RWPE2 (cell line): ENCODE results near the gene GRAMD2B.
"Not testable (repeated sequence)": the region's sequence is repeated elsewhere in the genome, so short reads cannot be mapped to it uniquely, and the experiment has no call there.

ENCODE experiments used
- ATAC-seq: fragments of 200-7000 bp; cut with Tn5 transposase; 3 replicates; pipeline ENCODE4 v1.9.1; 2021; ENCODE audit warnings: low read depth
- DNase-seq: peaks from one replicate; pipeline ENCODE4 v3.0.0-alpha.2; 2020; ENCODE audit warnings: low spot score
- H3K27ac ChIP-seq: fragments of 450-650 bp; 2 replicates; pipeline ENCODE4 v1.5.1; 2017; ENCODE audit warnings: mild to moderate bottlenecking; ENCODE audit not compliant: poor library complexity, severe bottlenecking
- H3K27me3 ChIP-seq: fragments of 250-450 bp; sonication (Bioruptor Pico); 2 replicates; pipeline ENCODE4 v1.5.1; 2021; ENCODE audit warnings: mild to moderate bottlenecking, moderate library complexity; ENCODE audit not compliant: insufficient read depth, poor library complexity, severe bottlenecking
- H3K36me3 ChIP-seq: fragments of 250-450 bp; sonication (Bioruptor Pico); 2 replicates; pipeline ENCODE4 v1.5.1; 2020; ENCODE audit warnings: low read depth, mild to moderate bottlenecking, moderate library complexity
- H3K4me1 ChIP-seq: fragments of 250-450 bp; sonication (Bioruptor Pico); 2 replicates; pipeline ENCODE4 v1.5.1; 2021; ENCODE audit warnings: mild to moderate bottlenecking, moderate library complexity; ENCODE audit not compliant: insufficient read depth, poor library complexity, severe bottlenecking
- H3K4me3 ChIP-seq: fragments of 250-450 bp; sonication (Bioruptor Pico); 2 replicates; pipeline ENCODE4 v1.5.1; 2021; ENCODE audit warnings: mild to moderate bottlenecking, moderate library complexity; ENCODE audit not compliant: severe bottlenecking
- H3K9me3 ChIP-seq: fragments of 250-450 bp; sonication (Bioruptor Pico); 2 replicates; pipeline ENCODE4 v1.5.1; 2021; ENCODE audit warnings: mild to moderate bottlenecking, moderate library complexity; ENCODE audit not compliant: severe bottlenecking
- TF ChIP-seq, protein P1 (sequence below): fragments of 450-650 bp; IDR thresholded peaks from one replicate; pipeline ENCODE4 v1.5.1; 2017; ENCODE audit warnings: mild to moderate bottlenecking, moderate library complexity; ENCODE audit not compliant: poor library complexity, severe bottlenecking

Gene GRAMD2B

DNA sequence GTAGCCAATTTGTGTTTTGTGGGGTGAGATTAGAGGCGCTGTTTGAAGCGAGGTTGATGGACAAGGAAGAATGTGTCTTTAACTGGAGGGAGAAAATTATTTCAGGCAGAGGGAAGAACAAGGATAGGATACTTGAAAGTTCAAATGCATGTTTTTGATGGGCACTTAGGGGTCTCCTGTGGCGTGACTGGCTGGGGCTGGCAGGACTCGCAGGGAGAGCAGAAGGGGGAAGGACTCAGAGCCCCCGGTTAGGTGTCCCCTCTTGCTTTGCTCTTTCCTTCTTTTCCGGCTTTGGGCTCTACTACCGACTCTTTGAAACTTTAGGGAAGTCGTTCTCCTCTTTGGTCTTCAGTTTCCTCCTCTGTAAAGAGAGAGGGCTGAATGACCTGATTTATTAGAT, 12.1 kb downstream of the GRAMD2B start:
- Histone ChIP-seq H3K4me3 (no peak overlapping the region), H3K36me3 (peaks cover 36% of the 10 kb centered on the region), H3K27ac (no peak overlapping the region), H3K27me3 (no peaks in the 10 kb centered on the region), H3K9me3 (no peaks in the 10 kb centered on the region), H3K4me1 (peaks cover 9% of the 10 kb centered on the region)
- ATAC-seq (no peak), DNase-seq (no peak)
- TF ChIP-seq, protein P1, sequence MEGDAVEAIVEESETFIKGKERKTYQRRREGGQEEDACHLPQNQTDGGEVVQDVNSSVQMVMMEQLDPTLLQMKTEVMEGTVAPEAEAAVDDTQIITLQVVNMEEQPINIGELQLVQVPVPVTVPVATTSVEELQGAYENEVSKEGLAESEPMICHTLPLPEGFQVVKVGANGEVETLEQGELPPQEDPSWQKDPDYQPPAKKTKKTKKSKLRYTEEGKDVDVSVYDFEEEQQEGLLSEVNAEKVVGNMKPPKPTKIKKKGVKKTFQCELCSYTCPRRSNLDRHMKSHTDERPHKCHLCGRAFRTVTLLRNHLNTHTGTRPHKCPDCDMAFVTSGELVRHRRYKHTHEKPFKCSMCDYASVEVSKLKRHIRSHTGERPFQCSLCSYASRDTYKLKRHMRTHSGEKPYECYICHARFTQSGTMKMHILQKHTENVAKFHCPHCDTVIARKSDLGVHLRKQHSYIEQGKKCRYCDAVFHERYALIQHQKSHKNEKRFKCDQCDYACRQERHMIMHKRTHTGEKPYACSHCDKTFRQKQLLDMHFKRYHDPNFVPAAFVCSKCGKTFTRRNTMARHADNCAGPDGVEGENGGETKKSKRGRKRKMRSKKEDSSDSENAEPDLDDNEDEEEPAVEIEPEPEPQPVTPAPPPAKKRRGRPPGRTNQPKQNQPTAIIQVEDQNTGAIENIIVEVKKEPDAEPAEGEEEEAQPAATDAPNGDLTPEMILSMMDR = no peak

DNA sequence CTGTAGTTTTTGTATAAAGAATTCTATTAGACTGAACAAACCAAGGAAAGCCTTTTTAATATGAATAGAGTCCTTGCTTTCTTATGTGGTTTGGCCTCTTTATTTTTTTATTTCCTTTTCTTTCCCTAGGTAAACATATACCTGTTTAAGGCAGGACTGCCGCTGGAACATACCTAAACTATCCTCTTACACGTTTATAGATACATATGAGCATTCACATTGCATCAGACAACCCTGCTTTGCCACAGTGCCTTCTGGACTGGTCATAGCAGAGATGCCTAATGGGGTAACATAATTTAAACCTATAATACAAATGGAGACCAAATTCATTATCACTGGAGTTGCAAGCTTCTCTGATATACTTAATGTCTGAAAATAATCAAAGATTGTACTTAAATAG, 12.5 kb downstream of the GRAMD2B start:
- H3K4me1 ChIP-seq = peaks cover 9% of the 10 kb centered on the region
- no peaks in the 10 kb centered on the region for H3K27me3 ChIP-seq
- ATAC-seq (no peak; the same call in 2 of the 3 replicates), DNase-seq (no peak)
- no peaks in the 10 kb centered on the region for H3K9me3 ChIP-seq
- TF ChIP-seq, protein P1 = no peak
- no peak overlapping the region for H3K4me3 ChIP-seq
- H3K36me3 ChIP-seq = peaks cover 32% of the 10 kb centered on the region
- no peak overlapping the region for H3K27ac ChIP-seq

DNA sequence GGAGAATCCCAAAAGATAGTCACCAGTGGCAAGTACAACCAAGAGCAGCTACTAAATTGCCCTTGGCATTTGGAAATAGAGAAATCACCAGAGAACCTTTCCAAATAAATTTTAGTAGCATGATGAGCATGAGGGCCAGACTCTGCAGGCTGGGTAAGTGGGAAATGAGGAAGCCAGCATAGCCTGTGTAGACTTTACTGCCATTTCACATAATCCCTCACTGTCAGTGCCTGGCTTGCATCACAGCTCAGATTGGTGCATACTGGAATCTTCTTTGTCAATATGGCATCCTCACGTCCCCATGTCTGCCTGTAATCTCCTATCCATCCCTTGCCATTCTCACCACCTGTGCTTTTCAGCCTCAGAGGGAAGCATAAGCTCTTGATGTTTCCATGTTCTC, 14.5 kb downstream of the GRAMD2B start:
- no peak overlapping the region for H3K4me3 ChIP-seq

DNA sequence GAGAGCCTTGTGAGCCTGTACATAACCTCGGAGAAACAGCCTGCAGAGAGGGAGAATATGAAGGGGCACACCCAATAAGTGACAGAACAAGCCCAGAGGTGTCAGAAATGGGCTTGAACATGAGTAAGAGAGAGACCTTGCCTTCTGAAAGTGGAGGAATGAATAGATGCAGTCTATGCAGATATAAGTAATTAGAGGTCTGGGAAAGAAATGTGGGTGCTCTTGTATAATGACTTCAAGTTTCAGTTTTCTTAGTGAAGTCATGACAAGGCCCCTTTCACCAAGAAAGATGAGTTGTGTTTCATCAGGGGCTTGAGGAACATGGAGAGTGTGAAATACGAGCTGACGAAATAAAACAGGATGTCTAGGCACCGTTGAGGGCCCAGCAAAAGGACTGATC, 15.1 kb downstream of the GRAMD2B start:
- Histone ChIP-seq H3K4me1 (peaks cover 7% of the 10 kb centered on the region), H3K4me3 (no peak overlapping the region), H3K27ac (no peak overlapping the region), H3K27me3 (no peaks in the 10 kb centered on the region), H3K36me3 (peaks cover 26% of the 10 kb centered on the region), H3K9me3 (no peaks in the 10 kb centered on the region)
- TF ChIP-seq, protein P1 = no peak
- ATAC-seq (no peak), DNase-seq (no peak)

More for the DNA sequence above, 14.5 kb downstream of the GRAMD2B start:
- H3K27me3 ChIP-seq = no peaks in the 10 kb centered on the region
- DNase-seq = no peak
- TF ChIP-seq, protein P1 = no peak
- H3K36me3 ChIP-seq = peaks cover 26% of the 10 kb centered on the region
- no peaks in the 10 kb centered on the region for H3K9me3 ChIP-seq
- peaks cover 9% of the 10 kb centered on the region for H3K4me1 ChIP-seq
- H3K27ac ChIP-seq = no peak overlapping the region
- no peak for ATAC-seq

DNA sequence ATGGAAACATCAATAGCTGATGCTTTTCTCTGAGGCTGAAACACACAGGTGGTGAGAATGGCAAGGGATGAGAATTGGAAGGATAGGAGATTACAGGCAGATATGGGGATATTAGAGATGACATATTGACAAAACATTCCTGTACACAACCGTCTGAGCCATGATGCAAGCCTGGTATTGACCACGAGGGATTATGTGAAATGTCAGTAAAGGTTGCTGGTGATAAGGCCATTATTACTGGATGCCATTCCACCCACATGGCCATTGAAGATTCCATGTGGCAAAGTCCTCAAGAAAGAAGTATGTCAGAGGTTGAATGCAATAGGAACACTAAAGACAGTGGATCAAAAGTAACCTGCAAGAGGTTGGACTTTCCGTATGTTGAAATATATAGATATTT, 15.7 kb downstream of the GRAMD2B start:
- Histone ChIP-seq H3K27me3 (no peaks in the 10 kb centered on the region), H3K36me3 (peaks cover 25% of the 10 kb centered on the region), H3K4me3 (no peak overlapping the region), H3K9me3 (no peaks in the 10 kb centered on the region), H3K27ac (no peak overlapping the region), H3K4me1 (peaks cover 3% of the 10 kb centered on the region)
- no peak for ATAC-seq
- TF ChIP-seq, protein P1 = no peak
- no peak for DNase-seq

DNA sequence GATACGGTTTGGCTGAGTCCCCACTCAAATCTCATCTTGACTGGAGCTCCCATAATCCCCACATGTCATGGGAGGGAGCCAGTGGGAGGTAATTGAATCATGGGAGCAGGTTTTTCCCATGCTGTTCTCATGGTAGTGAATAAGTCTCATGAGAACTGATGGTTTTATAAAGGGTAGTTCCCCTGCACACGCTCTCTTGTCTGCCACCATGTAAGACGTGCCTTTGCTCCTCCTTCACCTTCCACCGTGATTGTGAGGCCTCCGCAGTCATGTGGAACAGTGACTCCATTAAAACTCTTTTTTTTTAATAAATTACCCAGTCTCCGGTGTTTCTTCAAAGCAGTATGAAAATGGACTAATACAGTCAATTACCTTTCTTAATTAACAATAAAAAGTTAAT, 16.5 kb downstream of the GRAMD2B start:
- H3K4me1 ChIP-seq, H3K27me3 ChIP-seq, ATAC-seq, H3K27ac ChIP-seq, DNase-seq, H3K4me3 ChIP-seq, H3K9me3 ChIP-seq: not testable (repeated sequence)
- peaks cover 26% of the 10 kb centered on the region for H3K36me3 ChIP-seq
